DND-41 (cell line): Measurements from ENCODE around the gene NOSTRIN.

Source experiments
- EZH2 ChIP-seq: IDR thresholded peaks from 3 replicates; pipeline ENCODE4 v1.6.1; 2012; ENCODE audit warnings: borderline replicate concordance, low read depth, mild to moderate bottlenecking, moderate library complexity, low read length, inconsistent platforms; ENCODE audit not compliant: severe bottlenecking
- TF ChIP-seq, protein P1 (sequence below): IDR thresholded peaks from 2 replicates; pipeline ENCODE4 v1.5.1; 2012; ENCODE audit warnings: borderline replicate concordance, low read length, moderate library complexity, mild to moderate bottlenecking; ENCODE audit not compliant: poor library complexity, severe bottlenecking; ENCODE audit errors: extremely low read depth

DNA sequence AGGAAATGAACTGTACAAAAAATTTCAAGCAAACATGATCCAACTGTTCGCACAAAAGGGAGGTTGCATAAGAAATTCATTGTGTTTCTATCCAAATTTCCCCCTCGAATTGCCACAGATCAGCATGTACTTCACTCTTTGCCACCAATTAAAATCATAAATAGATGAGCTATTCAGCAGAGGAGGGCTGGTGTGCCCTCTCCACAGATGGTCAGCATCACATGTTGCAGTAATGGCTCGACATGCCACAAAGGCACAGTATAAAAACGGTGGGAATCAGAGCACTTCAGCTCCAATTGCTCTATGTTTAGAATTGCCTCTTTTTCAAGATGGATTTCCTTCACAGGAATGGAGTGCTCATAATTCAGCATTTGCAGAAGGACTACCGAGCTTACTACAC lies 98.6 kb downstream of the NOSTRIN start, which contains the start of gene G6PC2:
- TF ChIP-seq, protein P1, sequence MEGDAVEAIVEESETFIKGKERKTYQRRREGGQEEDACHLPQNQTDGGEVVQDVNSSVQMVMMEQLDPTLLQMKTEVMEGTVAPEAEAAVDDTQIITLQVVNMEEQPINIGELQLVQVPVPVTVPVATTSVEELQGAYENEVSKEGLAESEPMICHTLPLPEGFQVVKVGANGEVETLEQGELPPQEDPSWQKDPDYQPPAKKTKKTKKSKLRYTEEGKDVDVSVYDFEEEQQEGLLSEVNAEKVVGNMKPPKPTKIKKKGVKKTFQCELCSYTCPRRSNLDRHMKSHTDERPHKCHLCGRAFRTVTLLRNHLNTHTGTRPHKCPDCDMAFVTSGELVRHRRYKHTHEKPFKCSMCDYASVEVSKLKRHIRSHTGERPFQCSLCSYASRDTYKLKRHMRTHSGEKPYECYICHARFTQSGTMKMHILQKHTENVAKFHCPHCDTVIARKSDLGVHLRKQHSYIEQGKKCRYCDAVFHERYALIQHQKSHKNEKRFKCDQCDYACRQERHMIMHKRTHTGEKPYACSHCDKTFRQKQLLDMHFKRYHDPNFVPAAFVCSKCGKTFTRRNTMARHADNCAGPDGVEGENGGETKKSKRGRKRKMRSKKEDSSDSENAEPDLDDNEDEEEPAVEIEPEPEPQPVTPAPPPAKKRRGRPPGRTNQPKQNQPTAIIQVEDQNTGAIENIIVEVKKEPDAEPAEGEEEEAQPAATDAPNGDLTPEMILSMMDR = no peak
- no peak for TF ChIP-seq EZH2
